HG02798 (cell line): ENCODE data around the gene ZNF148.
A peak's percentile ranks its signal among the peaks of the same experiment; 100 is the strongest.
"Not testable (repeated sequence)": the region's sequence is repeated elsewhere in the genome, so short reads cannot be mapped to it uniquely, and the experiment has no call there.

ENCODE experiments used
- ATAC-seq: cut with Tn5 transposase; IDR thresholded peaks from one replicate; pipeline ENCODE4 v1.9.1; 2021; ENCODE audit warnings: mild to moderate bottlenecking; ENCODE audit not compliant: unreplicated experiment, poor library complexity

ZNF148 gene

DNA sequence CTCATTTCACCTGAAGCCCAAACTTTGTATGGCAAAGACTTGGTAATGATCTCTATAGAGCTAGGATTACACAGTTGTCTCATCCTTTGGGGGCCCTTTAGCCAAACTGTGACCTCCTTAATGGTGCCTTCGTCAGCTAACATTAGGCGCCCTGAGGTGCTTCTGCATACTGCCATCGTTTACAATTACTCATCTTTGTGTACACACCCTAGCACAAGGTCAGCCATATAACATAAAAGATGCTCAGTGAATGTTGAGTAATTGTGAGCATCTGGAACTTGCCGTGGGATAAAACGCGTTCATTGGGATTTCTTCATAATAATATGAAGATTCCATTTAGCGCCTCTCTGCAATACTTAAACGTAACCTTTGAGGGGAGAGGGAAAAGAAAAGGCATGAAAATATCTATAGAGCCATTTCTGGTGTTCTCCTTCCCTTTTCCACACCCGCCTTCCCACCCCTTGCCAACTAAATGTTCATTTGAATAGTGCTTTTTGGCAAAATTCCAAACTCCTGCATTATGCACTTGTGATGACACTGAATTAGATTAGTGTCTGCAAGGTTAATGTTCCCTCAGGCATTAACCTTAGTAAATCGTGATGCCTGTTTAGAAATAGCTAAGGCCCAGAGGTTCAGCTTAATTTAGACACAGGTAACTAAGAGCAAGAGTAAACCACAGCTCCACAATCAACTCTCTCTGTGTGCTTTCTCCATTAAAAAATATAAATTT lies 990 bp upstream of the ZNF148 start:
- ATAC-seq: no peak

DNA sequence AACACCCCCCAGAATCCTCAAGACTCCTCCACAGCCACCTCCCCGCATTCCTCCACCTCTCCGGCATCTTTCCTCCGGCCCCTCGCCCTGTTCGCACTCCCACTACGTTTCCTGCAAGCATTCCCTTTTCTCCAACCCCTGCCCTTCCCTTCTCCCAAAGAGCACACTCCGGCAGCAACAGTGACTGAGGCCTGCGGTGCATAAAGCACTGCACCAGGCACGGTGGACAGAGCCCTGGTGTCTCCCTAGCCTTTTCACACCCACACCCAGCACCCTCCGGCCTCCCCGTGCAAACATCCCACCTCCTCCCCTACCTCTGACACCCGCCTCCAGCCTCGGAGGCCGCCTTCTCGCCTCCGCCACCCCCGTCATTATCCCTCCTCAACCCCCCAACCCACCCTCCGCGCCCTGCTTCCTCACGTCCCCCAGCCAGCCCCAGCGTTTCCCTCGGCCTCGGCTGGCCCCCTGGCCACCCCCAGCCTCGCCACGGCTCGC lies 577 bp downstream of the ZNF148 start:
- peak; percentile 27 for ATAC-seq

DNA sequence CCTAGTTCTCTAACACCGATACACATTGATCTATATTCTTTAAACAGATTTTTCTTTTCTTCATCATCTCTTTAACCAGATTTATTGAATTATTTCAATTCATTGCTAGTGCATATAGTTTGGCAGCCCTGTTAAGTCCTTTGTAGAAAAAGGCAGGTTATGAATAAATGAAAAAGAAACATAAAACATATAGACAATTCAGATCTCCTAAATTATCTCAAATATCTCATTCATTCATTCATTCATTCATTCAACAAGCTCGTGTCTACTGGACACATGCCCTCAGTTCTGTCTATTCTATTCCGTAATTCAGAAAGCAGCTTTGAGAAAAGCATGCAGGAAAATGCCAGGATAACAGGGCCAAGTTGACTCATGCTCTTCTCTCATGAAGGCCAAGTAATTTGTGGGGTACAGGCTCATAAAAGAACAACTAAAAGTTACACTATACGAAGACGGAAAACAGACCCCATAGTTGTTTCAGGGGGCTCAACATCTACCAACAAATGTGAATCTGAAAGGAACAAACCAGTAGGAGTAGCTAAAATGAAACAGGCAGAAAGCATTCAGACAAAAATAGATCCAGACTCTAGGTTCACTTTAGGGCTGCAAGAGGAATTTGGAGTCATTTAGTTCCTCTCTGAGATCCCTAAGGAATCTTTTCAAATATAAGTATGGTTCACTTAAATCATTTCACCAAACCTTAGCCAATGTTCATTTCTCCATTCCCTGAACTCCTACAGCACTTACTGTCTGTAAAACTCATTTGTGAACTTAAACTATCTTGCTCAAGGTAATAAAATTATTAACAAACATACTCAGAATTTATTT lies 7.5 kb downstream of the ZNF148 start:
- ATAC-seq: no peak

DNA sequence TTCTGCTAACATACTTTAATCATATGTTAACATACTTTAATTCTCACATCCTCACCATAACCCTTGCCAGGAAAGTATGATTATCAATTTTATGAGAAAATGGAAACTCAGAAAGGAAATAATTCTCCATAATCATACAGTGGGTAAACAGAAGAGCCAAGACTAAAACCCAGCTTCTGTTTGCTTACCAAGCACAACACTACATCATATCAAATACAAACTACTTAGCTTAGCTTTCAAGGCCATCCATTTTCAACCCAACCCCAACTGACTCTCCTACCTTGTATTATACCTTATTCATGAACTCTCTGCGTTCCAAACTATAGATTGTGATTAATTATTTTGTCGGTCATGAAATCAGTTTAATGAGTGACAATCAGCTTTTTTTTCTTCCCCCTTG lies 9.0 kb downstream of the ZNF148 start:
- ATAC-seq: no peak

DNA sequence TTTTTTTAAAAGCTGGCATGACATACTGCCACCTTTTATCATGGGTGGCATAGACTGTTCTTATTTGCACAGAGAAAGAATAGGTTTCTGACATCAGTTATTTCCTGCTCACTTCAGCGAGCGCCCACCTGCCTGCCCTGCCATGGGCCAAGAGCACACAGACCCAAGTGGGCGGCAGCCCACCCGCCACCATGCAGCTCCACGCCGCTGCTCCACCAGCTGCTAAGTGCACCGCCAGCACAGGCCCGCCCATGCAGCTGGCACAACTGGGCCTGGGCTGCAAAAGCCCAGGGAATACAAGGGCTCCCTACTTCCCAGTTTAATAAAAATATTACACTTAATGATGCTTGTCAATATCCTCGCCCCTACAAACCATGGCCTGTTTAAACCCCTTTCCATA lies 15.4 kb downstream of the ZNF148 start:
- ATAC-seq: no peak

DNA sequence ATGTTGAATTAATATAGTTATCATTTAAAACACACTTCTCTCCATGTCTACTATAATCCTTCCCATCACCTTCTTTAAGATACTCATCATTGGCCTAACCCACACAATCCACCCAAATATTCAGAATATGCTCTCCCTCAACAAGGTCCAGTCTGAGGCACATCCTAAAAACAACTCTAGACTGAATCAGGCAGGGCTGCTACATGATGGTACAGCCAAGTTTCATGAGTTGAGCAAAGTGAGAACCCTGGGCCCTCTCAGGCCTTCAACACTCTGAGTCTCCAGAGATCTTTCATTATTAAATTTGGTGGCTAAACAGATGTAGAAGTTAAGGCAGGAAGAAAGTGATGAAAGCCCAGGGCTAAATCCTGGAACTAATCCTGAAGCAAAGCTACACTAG lies 16.2 kb downstream of the ZNF148 start:
- ATAC-seq: no peak

DNA sequence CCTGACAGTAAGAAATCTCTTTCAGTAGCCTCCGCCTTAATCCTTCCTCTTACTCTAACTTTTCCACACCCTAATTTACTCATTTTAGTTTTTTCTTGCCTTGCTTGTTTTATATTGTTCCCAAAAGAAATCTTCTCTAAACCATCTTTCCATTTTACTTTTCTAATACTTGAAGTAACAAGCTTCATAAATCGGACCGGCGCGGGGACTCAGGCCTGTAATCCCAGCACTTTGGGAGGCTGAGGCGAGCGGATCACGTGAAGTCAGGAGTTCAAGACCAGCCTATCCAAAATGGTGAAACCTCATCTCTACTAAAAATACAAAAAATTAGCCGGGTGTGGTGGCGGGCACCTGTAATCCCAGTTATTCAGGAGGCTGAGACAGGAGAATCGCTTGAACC lies 17.3 kb downstream of the ZNF148 start:
- no peak for ATAC-seq

DNA sequence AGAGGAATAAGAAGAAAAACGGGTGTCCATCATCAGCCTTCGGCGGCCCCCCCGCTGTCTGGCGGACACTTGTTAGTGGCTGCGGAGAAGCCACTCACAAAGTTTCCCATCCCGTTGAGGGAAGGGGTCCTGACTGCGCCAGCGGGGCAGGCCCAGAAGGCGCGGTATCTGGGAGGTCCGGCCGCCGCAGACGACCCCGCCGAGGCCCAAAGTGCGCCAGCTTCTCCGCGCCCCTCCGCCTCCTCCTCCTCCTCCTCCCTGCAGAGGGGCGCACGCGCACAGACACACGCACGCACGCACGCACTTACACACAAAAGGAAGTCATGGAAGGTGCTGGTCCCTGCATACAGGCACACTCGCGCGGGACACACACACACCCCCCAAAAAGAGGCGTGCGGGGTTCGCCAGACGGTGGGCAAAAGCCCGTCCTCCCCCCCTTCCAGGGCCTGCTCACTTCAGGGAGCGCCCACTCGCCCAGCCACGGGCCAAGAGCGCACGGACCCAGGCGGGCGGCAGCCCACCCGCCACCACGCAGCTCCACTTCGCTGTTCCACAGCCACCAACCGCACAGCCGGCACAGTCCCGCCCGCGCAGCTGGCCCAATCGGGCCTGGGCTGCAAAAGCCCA lies 18.0 kb downstream of the ZNF148 start:
- peak; percentile 75 for ATAC-seq

DNA sequence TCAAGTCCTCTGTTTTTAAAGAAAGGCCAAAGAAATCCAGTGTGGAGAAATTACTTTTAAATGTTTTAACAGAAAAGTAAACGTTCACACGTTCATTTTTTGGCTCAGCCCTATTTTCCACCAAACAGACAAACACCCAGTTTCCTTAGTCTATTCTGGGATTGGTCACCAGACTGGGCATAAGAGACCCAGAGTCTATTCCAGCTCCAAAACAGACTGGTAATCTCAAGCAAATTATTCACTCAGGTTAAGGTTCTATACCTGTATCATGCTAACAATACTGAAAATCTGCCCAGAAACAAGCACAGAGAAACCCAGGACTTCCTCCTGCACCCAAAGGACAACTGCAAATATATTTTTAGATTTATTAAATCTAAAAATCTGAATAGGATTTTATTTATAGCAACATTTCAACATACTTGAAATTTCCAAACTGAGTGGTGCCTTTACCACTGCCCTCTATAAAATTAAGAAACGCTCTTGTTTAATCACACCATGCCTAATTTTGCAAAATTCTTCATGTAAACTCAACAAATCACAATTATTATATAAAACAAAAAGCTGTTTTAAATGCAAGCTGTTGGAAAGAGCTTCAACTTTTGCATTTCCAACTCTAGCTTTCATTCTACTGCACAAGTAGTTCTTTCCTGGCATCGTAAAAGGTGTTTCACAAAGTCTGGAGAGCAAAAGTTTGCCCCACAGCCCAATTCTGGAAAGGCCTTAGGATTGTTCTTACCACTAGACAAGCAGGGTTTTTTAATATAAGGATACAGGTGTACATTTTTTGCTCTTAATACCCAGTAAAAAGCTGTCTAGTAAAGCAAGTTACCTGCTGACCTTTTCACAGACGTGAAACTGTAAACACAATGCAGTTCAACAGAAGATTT lies 18.7 kb downstream of the ZNF148 start:
- peak; percentile 8 for ATAC-seq

DNA sequence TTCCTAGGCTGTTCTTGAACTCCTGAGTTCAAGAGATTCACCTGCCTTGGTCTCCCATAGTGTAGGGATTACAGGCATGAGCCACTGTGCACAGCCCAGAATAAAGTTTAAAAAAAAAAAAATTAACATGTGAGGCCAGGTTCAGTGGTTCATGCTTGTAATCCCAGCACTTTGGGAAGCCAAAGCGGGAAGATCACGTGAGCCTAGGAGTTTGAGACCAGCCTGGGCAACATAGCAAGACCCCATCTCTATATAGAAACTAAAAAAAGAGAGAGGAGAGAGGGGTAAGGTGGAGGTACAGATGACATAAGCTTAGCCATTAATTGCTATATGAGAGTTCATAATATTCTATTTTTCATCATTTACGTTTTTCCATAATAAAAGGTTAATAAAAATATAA lies 21.5 kb downstream of the ZNF148 start:
- ATAC-seq: no peak

DNA sequence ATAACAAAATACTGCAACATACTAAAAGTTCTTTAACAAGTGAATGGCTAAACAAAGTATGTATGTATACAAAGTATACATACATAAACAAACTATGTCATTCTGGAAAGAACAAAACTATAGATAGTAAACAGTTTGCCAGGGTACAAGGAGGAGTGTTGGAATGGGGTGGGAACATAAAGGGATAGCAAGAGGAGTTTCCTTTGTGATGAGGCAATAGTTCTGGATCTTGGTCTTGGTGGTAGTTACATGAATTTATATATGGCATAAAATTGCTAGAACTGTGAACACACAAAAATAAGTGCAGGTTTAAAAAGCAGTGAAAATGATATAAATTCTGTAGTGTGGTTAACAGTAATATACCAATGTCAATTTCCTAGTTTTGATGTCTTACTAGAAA lies 22.0 kb downstream of the ZNF148 start:
- ATAC-seq: no peak

DNA sequence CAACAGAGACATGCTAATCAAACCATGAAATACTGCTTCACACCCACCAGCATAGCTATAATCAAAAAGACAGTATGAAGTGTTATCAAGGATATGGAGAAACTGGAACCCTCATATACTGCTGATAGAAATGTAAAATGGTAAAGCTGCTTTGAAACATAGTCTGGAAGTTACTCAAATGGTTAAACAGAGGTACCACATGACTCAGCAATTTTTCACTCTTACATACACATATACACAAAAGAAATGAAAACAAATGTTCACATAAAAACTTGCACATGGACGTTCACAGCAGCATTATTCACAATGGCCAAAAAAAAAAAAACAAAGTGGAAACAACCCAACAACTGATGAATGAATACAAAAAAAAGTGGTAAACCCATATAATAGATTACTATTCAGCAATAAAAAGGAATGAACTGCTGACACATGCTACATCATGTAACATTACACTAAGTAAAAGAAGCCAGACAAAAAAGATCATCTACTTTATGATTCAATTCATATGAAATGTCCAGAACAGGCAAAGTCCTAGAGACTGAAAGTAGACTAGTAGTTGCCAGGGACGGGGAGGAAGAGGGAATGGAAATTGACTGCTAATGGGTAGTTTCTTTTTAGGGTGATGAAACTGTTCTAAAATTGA lies 23.2 kb downstream of the ZNF148 start:
- no peak for ATAC-seq

DNA sequence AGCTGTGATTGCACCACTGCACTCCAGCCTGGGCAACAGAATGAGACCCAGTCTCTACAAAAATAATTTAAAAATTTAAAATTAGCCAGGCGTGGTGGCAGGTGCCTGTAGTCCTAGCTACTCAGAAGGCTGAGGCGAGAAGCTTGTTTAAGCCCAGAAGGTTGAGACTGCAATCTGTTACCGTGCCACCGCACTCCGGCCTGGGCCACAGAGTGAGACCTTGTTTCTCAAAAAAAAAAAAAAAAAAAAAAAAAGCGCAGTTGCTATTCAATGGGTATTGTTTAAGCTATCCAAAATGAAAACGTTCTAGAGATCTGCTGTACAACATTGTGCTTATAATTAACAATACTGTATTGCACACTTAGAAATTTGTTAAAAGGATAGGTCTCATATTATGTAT lies 24.0 kb downstream of the ZNF148 start:
- peak; percentile 45 for ATAC-seq

DNA sequence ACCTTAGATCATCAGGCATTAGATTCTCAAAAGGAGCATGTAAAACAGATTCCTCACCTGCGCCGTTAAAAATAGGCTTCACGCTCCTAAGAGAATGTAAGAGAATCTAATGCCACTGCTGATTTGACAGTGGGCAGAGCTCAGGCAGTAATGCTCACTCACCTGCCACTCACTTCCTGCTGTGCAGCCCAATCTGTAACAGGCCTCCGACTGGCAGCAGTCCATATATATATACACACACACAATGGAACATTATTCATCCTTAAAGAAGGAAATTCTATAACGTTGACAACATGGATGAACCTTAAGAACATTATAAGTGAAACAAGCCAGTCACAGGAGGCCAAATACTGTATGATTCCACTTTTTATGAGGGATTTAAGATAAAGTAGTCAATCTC lies 24.5 kb downstream of the ZNF148 start:
- no peak for ATAC-seq

DNA sequence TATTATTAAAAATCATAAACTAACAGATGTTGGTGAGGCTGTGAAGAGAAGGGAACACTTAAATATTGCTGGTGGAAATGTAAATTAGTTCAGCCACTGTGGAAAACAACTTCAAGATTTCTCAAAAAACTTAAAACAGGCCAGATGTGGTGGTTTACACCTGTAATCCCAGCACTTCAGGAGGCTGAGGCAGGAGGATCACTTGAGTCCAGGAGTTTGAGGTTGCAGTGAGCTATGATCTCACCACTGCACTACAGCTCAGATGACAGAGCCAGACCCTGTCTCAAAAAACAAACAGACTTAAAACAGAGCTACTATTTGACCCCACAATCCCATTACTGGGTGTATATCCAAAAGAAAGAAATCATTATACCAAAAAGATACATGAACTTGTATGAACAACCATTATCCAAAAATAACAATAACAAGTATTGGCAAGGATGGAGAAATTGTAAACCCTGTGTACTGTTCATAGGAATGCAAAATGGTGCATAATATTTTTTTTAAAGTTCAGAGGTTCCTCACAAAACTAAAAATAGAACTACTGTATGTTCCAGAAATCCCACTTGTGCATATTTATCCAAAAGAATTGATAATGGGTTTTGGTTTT lies 25.5 kb downstream of the ZNF148 start:
- ATAC-seq: no peak

DNA sequence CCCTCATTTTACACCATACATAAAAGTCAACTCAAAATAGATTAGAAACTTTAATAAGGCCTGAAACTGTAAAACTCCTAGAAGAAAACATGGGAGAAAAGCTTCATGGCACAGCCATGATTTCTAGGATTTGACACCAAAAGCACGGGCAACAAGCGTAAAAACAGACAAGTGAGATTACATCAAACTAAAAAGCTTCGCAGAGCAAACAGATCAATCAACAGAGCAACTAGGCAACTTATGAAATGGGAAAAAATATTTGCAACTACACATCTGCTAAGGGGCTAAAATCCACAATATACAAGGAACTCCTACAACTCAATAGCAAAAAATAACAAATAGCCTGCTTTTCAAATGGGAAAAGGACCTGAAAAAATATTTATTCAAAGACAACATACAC lies 26.1 kb downstream of the ZNF148 start:
- ATAC-seq: no peak

DNA sequence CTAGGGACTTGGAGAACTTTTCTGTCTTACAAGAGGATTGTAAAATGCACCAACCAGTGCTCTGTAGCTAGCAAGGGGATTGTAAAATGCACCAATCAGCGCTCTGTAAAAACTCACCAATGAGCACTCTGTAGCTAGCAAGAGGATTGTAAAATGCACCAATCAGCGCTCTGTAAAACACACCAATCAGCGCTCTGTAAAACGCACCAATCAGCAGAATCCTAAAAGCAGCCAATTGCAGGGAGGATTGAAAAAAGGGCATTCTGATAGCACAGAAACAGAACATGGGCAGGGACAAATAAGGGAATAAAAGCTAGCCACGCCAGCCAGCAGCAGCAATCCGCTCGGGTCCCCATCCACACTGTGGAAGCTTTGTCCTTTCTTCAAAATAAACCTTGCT lies 31.8 kb downstream of the ZNF148 start:
- ATAC-seq: not testable (repeated sequence)

DNA sequence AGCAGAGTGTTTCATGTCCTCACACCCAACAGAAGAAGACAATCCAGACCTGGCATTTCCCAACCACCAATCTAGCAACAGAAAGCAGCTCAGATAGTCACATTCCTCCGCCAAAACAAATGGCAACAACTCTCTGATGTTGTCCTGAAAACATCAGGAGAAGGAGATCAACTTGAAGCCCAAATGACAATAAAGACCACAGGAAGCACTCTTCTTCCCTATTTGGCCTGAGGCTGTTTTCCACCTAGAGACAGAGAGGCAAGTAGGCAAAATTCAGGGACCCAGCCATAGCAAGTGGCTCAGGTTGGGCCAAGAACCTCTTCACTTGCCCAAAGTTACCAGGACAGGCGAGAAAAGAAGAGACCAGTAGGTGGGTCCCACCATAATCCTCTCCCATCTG lies 35.0 kb downstream of the ZNF148 start:
- ATAC-seq: no peak

DNA sequence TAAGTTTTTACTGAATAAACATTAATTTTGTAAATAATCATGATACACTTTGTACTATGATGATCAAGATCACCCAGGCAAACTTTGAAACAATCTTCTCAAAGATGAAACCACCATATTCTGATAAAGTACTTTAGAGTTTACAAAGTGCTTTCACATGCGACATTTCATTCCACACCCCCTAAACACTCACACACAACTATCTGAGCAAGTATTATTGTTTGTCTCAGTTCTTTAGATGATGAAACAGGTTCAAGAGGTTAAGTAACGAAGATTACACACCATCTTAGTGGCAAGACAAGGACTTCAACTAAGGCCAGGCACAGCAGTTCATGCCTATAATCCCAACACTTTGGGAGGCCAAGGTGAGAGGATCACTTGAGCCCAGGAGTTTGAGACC lies 37.6 kb downstream of the ZNF148 start:
- ATAC-seq: no peak
